Loucy (cell line): ENCODE measurements around the gene ZFR.

Experiments used
- H2AFZ ChIP-seq: fragments of 200-600 bp; sonication (generic); 2 replicates; pipeline ENCODE4 v1.6.0; 2016; ENCODE audit warnings: antibody characterized with exemption, mild to moderate bottlenecking, low read length, moderate library complexity
- H3F3A ChIP-seq: fragments of 200-600 bp; 2 replicates; pipeline ENCODE4 v1.6.0; 2016; ENCODE audit warnings: antibody characterized with exemption, low read depth, mild to moderate bottlenecking
- H3K27me3 ChIP-seq: fragments of 200-600 bp; sonication (generic); 2 replicates; pipeline ENCODE4 v1.6.1; 2014; ENCODE audit warnings: low read length, mild to moderate bottlenecking; ENCODE audit not compliant: insufficient read depth, poor library complexity, severe bottlenecking
- H3K36me3 ChIP-seq: fragments of 200-600 bp; sonication (generic); 2 replicates; pipeline ENCODE4 v1.6.1; 2016; ENCODE audit warnings: low read length; ENCODE audit not compliant: insufficient read depth
- H3K4me1 ChIP-seq: fragments of 200-600 bp; sonication (generic); 2 replicates; pipeline ENCODE4 v1.5.1; 2014; ENCODE audit warnings: low read length, mild to moderate bottlenecking; ENCODE audit not compliant: insufficient read depth, poor library complexity, severe bottlenecking
- H3K4me2 ChIP-seq: fragments of 200-600 bp; sonication (generic); 2 replicates; pipeline ENCODE4 v1.6.0; 2014; ENCODE audit warnings: antibody characterized with exemption, low read length, low read depth, mild to moderate bottlenecking; ENCODE audit not compliant: poor library complexity, severe bottlenecking
- H3K4me3 ChIP-seq: fragments of 200-600 bp; sonication (generic); 2 replicates; pipeline ENCODE4 v1.5.1; 2014; ENCODE audit warnings: low read length, mild to moderate bottlenecking, mixed read lengths; ENCODE audit not compliant: poor library complexity, severe bottlenecking
- H3K79me2 ChIP-seq: fragments of 200-600 bp; sonication (generic); 2 replicates; pipeline ENCODE4 v1.6.1; 2014; ENCODE audit warnings: low read length; ENCODE audit not compliant: insufficient read depth
- H3K9ac ChIP-seq: fragments of 200-600 bp; sonication (generic); 2 replicates; pipeline ENCODE4 v1.6.0; 2014; ENCODE audit warnings: mild to moderate bottlenecking, low read depth, low read length, moderate library complexity; ENCODE audit not compliant: poor library complexity, severe bottlenecking
- H3K9me2 ChIP-seq: fragments of 200-600 bp; sonication (generic); replicated peaks from 2 replicates; pipeline ENCODE4 v1.6.1; 2016; ENCODE audit warnings: low read depth, low read length, mixed read lengths
- H3K9me3 ChIP-seq: fragments of 200-600 bp; sonication (generic); 2 replicates; pipeline ENCODE4 v1.6.1; 2014; ENCODE audit warnings: mild to moderate bottlenecking, antibody characterized with exemption, low read length, low read depth; ENCODE audit not compliant: insufficient read depth
- H4K20me1 ChIP-seq: fragments of 200-600 bp; sonication (generic); 2 replicates; pipeline ENCODE4 v1.6.0; 2014; ENCODE audit warnings: antibody characterized with exemption, low read length, mild to moderate bottlenecking; ENCODE audit not compliant: insufficient read depth, poor library complexity, severe bottlenecking
- EZH2phosphoT487 ChIP-seq: fragments of 200-600 bp; IDR thresholded peaks from 2 replicates; pipeline ENCODE4 v1.6.1; 2018; ENCODE audit warnings: antibody characterized with exemption, mild to moderate bottlenecking, moderate library complexity, borderline replicate concordance
- TF ChIP-seq, protein P1 (sequence below): fragments of 200-600 bp; sonication (generic); conservative IDR thresholded peaks from 2 replicates; pipeline ENCODE4 v1.5.1; 2014; ENCODE audit warnings: mild to moderate bottlenecking, antibody characterized with exemption, low read length

ZFR gene

DNA sequence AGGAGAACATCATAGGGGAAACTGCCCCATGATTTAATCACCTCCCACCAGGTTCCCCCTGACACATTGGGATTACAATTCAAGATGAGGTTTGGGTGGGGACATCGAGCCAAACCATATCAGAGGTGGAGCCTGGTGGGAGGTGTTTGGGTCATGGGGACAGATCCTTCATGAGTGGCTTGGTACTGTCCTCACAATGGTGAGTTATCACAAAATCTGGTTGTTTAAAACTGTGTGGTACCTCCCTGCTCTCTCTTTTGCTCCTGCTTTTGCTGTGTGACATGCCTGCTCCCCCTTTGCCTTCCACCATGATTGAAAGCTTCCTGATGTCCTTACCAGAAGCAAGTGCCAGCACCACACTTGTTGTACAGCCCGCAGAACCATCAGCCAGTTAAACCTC lies 16.2 kb upstream of the ZFR start:
- H4K20me1 ChIP-seq, result no peaks in the 10 kb centered on the region
- H3K4me3 ChIP-seq, result no peak overlapping the region
- H3K4me2 ChIP-seq, result no peak overlapping the region
- H3K4me1 ChIP-seq, result peaks cover 18% of the 10 kb centered on the region
- no peaks in the 10 kb centered on the region for H3K9me2 ChIP-seq
- H3K9ac ChIP-seq, result no peak overlapping the region
- no peaks in the 10 kb centered on the region for H3K27me3 ChIP-seq
- H2AFZ ChIP-seq, result no peak overlapping the region
- H3K79me2 ChIP-seq, result no peaks in the 10 kb centered on the region
- TF ChIP-seq, protein P1, sequence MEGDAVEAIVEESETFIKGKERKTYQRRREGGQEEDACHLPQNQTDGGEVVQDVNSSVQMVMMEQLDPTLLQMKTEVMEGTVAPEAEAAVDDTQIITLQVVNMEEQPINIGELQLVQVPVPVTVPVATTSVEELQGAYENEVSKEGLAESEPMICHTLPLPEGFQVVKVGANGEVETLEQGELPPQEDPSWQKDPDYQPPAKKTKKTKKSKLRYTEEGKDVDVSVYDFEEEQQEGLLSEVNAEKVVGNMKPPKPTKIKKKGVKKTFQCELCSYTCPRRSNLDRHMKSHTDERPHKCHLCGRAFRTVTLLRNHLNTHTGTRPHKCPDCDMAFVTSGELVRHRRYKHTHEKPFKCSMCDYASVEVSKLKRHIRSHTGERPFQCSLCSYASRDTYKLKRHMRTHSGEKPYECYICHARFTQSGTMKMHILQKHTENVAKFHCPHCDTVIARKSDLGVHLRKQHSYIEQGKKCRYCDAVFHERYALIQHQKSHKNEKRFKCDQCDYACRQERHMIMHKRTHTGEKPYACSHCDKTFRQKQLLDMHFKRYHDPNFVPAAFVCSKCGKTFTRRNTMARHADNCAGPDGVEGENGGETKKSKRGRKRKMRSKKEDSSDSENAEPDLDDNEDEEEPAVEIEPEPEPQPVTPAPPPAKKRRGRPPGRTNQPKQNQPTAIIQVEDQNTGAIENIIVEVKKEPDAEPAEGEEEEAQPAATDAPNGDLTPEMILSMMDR, result no peak
- TF ChIP-seq EZH2phosphoT487, result no peak
- H3F3A ChIP-seq, result no peaks in the 10 kb centered on the region
- no peaks in the 10 kb centered on the region for H3K36me3 ChIP-seq
- no peaks in the 10 kb centered on the region for H3K9me3 ChIP-seq

DNA sequence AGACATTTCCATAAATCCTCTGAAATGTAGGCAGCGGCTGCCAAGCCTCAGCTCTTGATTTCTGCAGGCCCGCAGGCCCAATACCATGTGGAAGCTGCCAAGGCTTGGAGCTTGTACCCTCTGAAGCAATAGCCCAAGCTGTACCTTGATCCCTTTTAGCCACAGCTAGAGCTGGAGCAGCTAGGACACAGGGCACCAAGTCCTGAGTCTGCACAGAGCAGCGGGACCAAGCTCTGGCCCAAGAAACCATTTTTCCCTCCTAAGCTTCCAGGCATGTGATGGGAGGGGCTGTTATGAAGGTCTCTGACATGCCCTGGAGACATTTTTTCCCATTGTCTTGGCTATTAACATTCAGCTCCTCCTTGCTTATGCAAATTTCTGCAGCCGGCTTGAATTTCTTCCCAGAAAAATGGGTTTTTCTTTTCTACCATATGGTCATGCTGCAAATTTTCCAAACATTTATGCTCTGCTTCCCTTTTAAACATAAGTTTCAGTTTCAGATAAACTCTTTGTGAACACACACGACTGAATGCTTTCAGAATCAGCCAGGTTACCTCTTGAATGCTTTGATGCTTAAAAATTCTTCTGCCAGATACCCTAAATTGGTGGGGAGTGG lies 14.4 kb upstream of the ZFR start:
- Histone ChIP-seq H3K4me1 (peaks cover 16% of the 10 kb centered on the region), H3K4me2 (no peak overlapping the region)
- TF ChIP-seq, protein P1, result no peak
- TF ChIP-seq EZH2phosphoT487, result no peak

DNA sequence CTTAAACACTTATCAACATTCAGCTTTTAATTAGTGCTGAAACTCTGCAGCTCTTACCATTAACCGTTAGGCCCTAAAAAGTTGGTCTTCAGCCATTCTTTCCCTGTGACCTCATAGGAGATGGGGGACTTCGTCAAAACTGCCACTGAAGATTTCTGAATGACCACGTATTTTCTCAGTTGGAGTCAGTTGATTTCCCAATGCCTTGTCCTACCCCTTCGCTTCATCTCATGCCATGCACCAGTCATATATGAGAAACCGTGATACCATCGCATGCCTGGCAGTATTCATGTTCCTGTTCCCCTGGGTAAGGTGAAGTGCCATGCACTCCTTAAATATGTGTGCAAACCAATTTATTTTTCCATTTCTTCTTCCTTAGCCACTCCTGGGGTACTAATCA lies 10.8 kb upstream of the ZFR start:
- Histone ChIP-seq H3K4me1 (no peaks in the 10 kb centered on the region), H3K9me3 (no peaks in the 10 kb centered on the region), H3F3A (no peaks in the 10 kb centered on the region), H3K9ac (no peak overlapping the region), H3K9me2 (no peaks in the 10 kb centered on the region), H3K79me2 (no peaks in the 10 kb centered on the region), H3K4me2 (no peak overlapping the region), H2AFZ (no peak overlapping the region), H3K27me3 (no peaks in the 10 kb centered on the region), H3K4me3 (no peak overlapping the region), H3K36me3 (no peaks in the 10 kb centered on the region), H4K20me1 (no peaks in the 10 kb centered on the region)
- TF ChIP-seq, protein P1, result no peak
- no peak for TF ChIP-seq EZH2phosphoT487

More for the DNA sequence above, 14.4 kb upstream of the ZFR start:
- H3K27me3 ChIP-seq, result no peaks in the 10 kb centered on the region
- no peak overlapping the region for H3K4me3 ChIP-seq
- no peaks in the 10 kb centered on the region for H4K20me1 ChIP-seq
- H3K36me3 ChIP-seq, result no peaks in the 10 kb centered on the region
- H3K9ac ChIP-seq, result no peak overlapping the region
- H2AFZ ChIP-seq, result no peak overlapping the region
- H3K9me2 ChIP-seq, result no peaks in the 10 kb centered on the region
- H3K79me2 ChIP-seq, result no peaks in the 10 kb centered on the region
- H3K9me3 ChIP-seq, result no peaks in the 10 kb centered on the region
- H3F3A ChIP-seq, result no peaks in the 10 kb centered on the region
